Peyer's patch (tissue), 4 donors: ENCODE measurements around the gene AIG1. TPM values are rescaled to one million over a fixed set of nuclear protein-coding genes. Genes with fewer than 3 reads are reported as not detected.

Experiments used
- DNase-seq, 3 donors: peaks; one replicate each; pipeline ENCODE4 v3.0.0-alpha.2; 2017 to 2019
- H3K27ac ChIP-seq, 4 donors: fragments of 200-600 bp; sonication (generic); one replicate each; pipeline ENCODE4 v1.5.1; 2016 to 2019
- H3K27me3 ChIP-seq, 2 donors: fragments of 200-600 bp; sonication (generic); one replicate each; pipeline ENCODE4 v1.5.1; 2019
- H3K36me3 ChIP-seq, 3 donors: fragments of 200-600 bp; sonication (generic); one replicate each; pipeline ENCODE4 v1.5.1; 2016 to 2019
- H3K4me1 ChIP-seq, 4 donors: fragments of 200-600 bp; sonication (generic); one replicate each; pipeline ENCODE4 v1.5.1; 2016 to 2019
- H3K4me3 ChIP-seq, 4 donors: fragments of 200-600 bp; sonication (generic); 1 replicate in 3 of 4; 2 replicates in 1 of 4; pipeline ENCODE4 v1.5.1; 2016 to 2019; ENCODE audit warnings: mild to moderate bottlenecking in 1 of 4
- H3K9me3 ChIP-seq, 4 donors: fragments of 200-600 bp; sonication (generic); one replicate each; pipeline ENCODE4 v1.5.1; 2016 to 2019; ENCODE audit warnings: mild to moderate bottlenecking in 1 of 4
- CTCF ChIP-seq, 6 experiments: fragments of 450-650 bp in 4 of 6; fragments of 200-600 bp in 2 of 6; sonication (generic) in 1 of 6; IDR thresholded peaks; one replicate each; pipeline ENCODE4 v1.5.1; 2017 to 2019; ENCODE audit warnings: antibody characterized with exemption in 6 of 6, mild to moderate bottlenecking in 3 of 6, moderate library complexity in 1 of 6
- POLR2A ChIP-seq, 2 donors: fragments of 450-650 bp; IDR thresholded peaks; one replicate each; pipeline ENCODE4 v1.5.1; 2017; ENCODE audit warnings: antibody characterized with exemption in 2 of 2, mild to moderate bottlenecking in 2 of 2, moderate library complexity in 2 of 2
- total RNA-seq, 4 donors: library from RNA; depleted of rRNA; stranded (reverse); fragments of >200 nt; gene quantifications; one replicate each; pipeline ENCODE4 v1.1.0, GENCODE V29; 2016

Gene AIG1
- total RNA-seq, 4 donors from 2014 or later: 9.1 to 133 (median 84.9) TPM

GRCh38 chr6:143058987-143059386, 1.7 kb upstream of the AIG1 start:
- Histone ChIP-seq H3K36me3 (no peaks in the 10 kb centered on the region), H3K27ac (peak overlapping the region in 1 of 4 donors; percentile 96), H3K4me1 (peaks cover 0 to 27% (median 4%) of the 10 kb centered on the region in 4 donors), H3K27me3 (no peaks in the 10 kb centered on the region), H3K9me3 (no peaks in the 10 kb centered on the region), H3K4me3 (no peak overlapping the region)
- TF ChIP-seq POLR2A (IDR thresholded peaks at IDR 0.05) (no peak), CTCF (IDR thresholded peaks at IDR 0.05) (no peak)
- no peak for DNase-seq

- Histone ChIP-seq H3K27me3 (no peaks in the 10 kb centered on the region), H3K27ac (peak overlapping the region; percentile 86 to 99 (median 95)), H3K36me3 (no peaks in the 10 kb centered on the region), H3K9me3 (no peaks in the 10 kb centered on the region), H3K4me1 (peaks cover 0 to 28% (median 4%) of the 10 kb centered on the region in 4 donors), H3K4me3 (peak overlapping the region; percentile 79 to 97 (median 84))
- peak in 1 of 3 donors; percentile 62 for DNase-seq
- no peak for TF ChIP-seq CTCF (IDR thresholded peaks at IDR 0.05)
- no peak for TF ChIP-seq POLR2A (IDR thresholded peaks at IDR 0.05)
Measured at GRCh38 chr6:143059663-143060353, 881 bp upstream of the AIG1 start.

- DNase-seq: peak; percentile 84 to 92 (median 84)
- peak overlapping the region; percentile 79 to 97 (median 84) for H3K4me3 ChIP-seq
- no peaks in the 10 kb centered on the region for H3K9me3 ChIP-seq
- TF ChIP-seq CTCF (IDR thresholded peaks at IDR 0.05): peak in 4 of 6 experiments; percentile 5 to 14 (median 8)
- peak; percentile 54 to 73 for TF ChIP-seq POLR2A (IDR thresholded peaks at IDR 0.05)
- peak overlapping the region; percentile 86 to 99 (median 95) for H3K27ac ChIP-seq
- no peaks in the 10 kb centered on the region for H3K27me3 ChIP-seq
- H3K4me1 ChIP-seq: peaks cover 0 to 28% (median 4%) of the 10 kb centered on the region in 4 donors
- no peaks in the 10 kb centered on the region for H3K36me3 ChIP-seq
Measured at GRCh38 chr6:143060354-143060805, 309 bp upstream of the AIG1 start.

GRCh38 chr6:143061597-143062385, 1.1 kb downstream of the AIG1 start:
- no peak for DNase-seq

More at GRCh38 chr6:143061597-143062385, 1.1 kb downstream of the AIG1 start:
- no peaks in the 10 kb centered on the region for H3K27me3 ChIP-seq
- H3K9me3 ChIP-seq: no peaks in the 10 kb centered on the region
- H3K4me3 ChIP-seq: peak overlapping the region; percentile 79 to 97 (median 84)
- peak overlapping the region; percentile 86 to 99 (median 95) for H3K27ac ChIP-seq
- no peaks in the 10 kb centered on the region for H3K36me3 ChIP-seq
- TF ChIP-seq POLR2A (IDR thresholded peaks at IDR 0.05) (no peak), CTCF (IDR thresholded peaks at IDR 0.05) (peak in 1 of 6 experiments; percentile 13)
- peaks cover 0 to 28% (median 4%) of the 10 kb centered on the region in 4 donors for H3K4me1 ChIP-seq
